Hepatocyte (in vitro differentiated cells): ENCODE data around the gene RBM47. TPM values are rescaled to one million over a fixed set of nuclear protein-coding genes. Genes with fewer than 3 reads are reported as not detected.

Experiments
- DNase-seq: peaks from one replicate; pipeline ENCODE4 v3.0.0-alpha.2; 2016; ENCODE audit warnings: low spot score
- H2AFZ ChIP-seq: fragments of 200-600 bp; sonication (generic); 2 replicates; pipeline ENCODE4 v1.6.0; 2016; ENCODE audit warnings: antibody characterized with exemption, mild to moderate bottlenecking
- H3K27ac ChIP-seq: fragments of 200-600 bp; sonication (generic); 2 replicates; pipeline ENCODE4 v1.5.1; 2016; ENCODE audit warnings: mild to moderate bottlenecking
- H3K27me3 ChIP-seq: fragments of 200-600 bp; sonication (generic); 2 replicates; pipeline ENCODE4 v1.6.1; 2016
- H3K36me3 ChIP-seq: fragments of 200-600 bp; sonication (generic); replicated peaks from 2 replicates; pipeline ENCODE4 v1.5.1; 2016; ENCODE audit warnings: low read depth; ENCODE audit not compliant: insufficient read depth
- H3K4me1 ChIP-seq: fragments of 200-600 bp; sonication (generic); 2 replicates; pipeline ENCODE4 v1.5.1; 2016; ENCODE audit warnings: mild to moderate bottlenecking, moderate library complexity; ENCODE audit not compliant: insufficient read depth
- H3K4me2 ChIP-seq: fragments of 200-600 bp; sonication (generic); 2 replicates; pipeline ENCODE4 v1.6.0; 2016
- H3K4me3 ChIP-seq: fragments of 200-600 bp; sonication (generic); 2 replicates; pipeline ENCODE4 v1.5.1; 2016; ENCODE audit warnings: mild to moderate bottlenecking
- H3K79me2 ChIP-seq: fragments of 200-600 bp; sonication (generic); 2 replicates; pipeline ENCODE4 v1.6.0; 2017; ENCODE audit warnings: mild to moderate bottlenecking
- H3K9me2 ChIP-seq: fragments of 200-600 bp; sonication (generic); replicated peaks from 2 replicates; pipeline ENCODE4 v1.6.0; 2017; ENCODE audit warnings: mild to moderate bottlenecking; ENCODE audit not compliant: insufficient read depth
- H3K9me3 ChIP-seq: fragments of 200-600 bp; sonication (generic); 2 replicates; pipeline ENCODE4 v1.5.1; 2016; ENCODE audit warnings: low read depth, mild to moderate bottlenecking
- H4K20me1 ChIP-seq: fragments of 200-600 bp; sonication (generic); 2 replicates; pipeline ENCODE4 v1.6.0; 2016; ENCODE audit warnings: mild to moderate bottlenecking; ENCODE audit not compliant: insufficient read depth, poor library complexity, severe bottlenecking
- CTCF ChIP-seq: fragments of 200-600 bp; sonication (generic); IDR thresholded peaks from 2 replicates; pipeline ENCODE4 v1.5.1; 2016; ENCODE audit warnings: antibody characterized with exemption, mild to moderate bottlenecking; ENCODE audit not compliant: poor library complexity
- EZH2 ChIP-seq: fragments of 200-600 bp; sonication (generic); IDR thresholded peaks from 2 replicates; pipeline ENCODE4 v1.6.1; 2016; ENCODE audit warnings: antibody characterized with exemption, mild to moderate bottlenecking, borderline replicate concordance
- EZH2phosphoT487 ChIP-seq: fragments of 200-600 bp; sonication (generic); IDR thresholded peaks from one replicate; pipeline ENCODE4 v1.6.1; 2018; ENCODE audit warnings: antibody characterized with exemption, mild to moderate bottlenecking, low read depth, moderate library complexity; ENCODE audit not compliant: unreplicated experiment, severe bottlenecking
- WGBS: methylation state at CpG from one replicate; pipeline ENCODE4 v1.1.6; 2016; ENCODE audit warnings: low lambda C conversion rate; ENCODE audit errors: missing lambda C conversion rate; 5-methylcytosine and 5-hydroxymethylcytosine counted together
- polyA plus RNA-seq: library from polyadenylated mRNA; unstranded; fragments of >200 nt; fragmentation: Nextera tagmentation; extraction: Ambion mirVana; gene quantifications from 2 replicates; pipeline ENCODE4 v1.2.1, GENCODE V29; 2016
- total RNA-seq: library from RNA; depleted of rRNA; stranded (reverse); fragments of >200 nt; gene quantifications from 2 replicates; pipeline ENCODE4 v1.2.3, GENCODE V29; 2014

The RBM47 gene
- total and polyA plus RNA-seq, 2 experiments from 2014 or later: 49.8 to 137 TPM

- Histone ChIP-seq H4K20me1 (no peaks in the 10 kb centered on the region), H3K36me3 (no peaks in the 10 kb centered on the region), H3K79me2 (peaks cover 20% of the 10 kb centered on the region), H3K9me3 (no peaks in the 10 kb centered on the region), H3K4me3 (no peak overlapping the region), H3K27ac (peak overlapping the region; percentile 63), H2AFZ (no peak overlapping the region), H3K4me1 (peaks cover 26% of the 10 kb centered on the region), H3K27me3 (no peaks in the 10 kb centered on the region), H3K9me2 (no peaks in the 10 kb centered on the region), H3K4me2 (peak overlapping the region; percentile 50)
- no peak for DNase-seq
- 85% methylated on average over 2 of the region's 2 CpGs for WGBS
- no peak for TF ChIP-seq CTCF
- TF ChIP-seq EZH2phosphoT487: no peak
- TF ChIP-seq EZH2: no peak
These were observed 42.3 kb downstream of the RBM47 start for GRCh38 chr4:40587351-40587750.

GRCh38 chr4:40586729-40587128 is 42.9 kb downstream of the RBM47 start:
- H2AFZ ChIP-seq: no peak overlapping the region
- no peaks in the 10 kb centered on the region for H3K36me3 ChIP-seq
- no peaks in the 10 kb centered on the region for H4K20me1 ChIP-seq
- H3K79me2 ChIP-seq: peaks cover 21% of the 10 kb centered on the region
- WGBS: 77% methylated on average over 8 of the region's 8 CpGs
- H3K4me2 ChIP-seq: no peak overlapping the region
- H3K4me1 ChIP-seq: peaks cover 26% of the 10 kb centered on the region
- no peak for TF ChIP-seq EZH2phosphoT487
- no peak for TF ChIP-seq CTCF
- no peak for TF ChIP-seq EZH2
- no peak overlapping the region for H3K4me3 ChIP-seq
- no peak for DNase-seq
- no peaks in the 10 kb centered on the region for H3K9me2 ChIP-seq
- H3K27me3 ChIP-seq: no peaks in the 10 kb centered on the region
- H3K27ac ChIP-seq: peak overlapping the region; percentile 63
- H3K9me3 ChIP-seq: no peaks in the 10 kb centered on the region

- H3K9me3 ChIP-seq: no peaks in the 10 kb centered on the region
- WGBS: 69% methylated on average over 2 of the region's 2 CpGs
- no peaks in the 10 kb centered on the region for H4K20me1 ChIP-seq
- no peak overlapping the region for H3K4me3 ChIP-seq
- H3K79me2 ChIP-seq: peaks cover 23% of the 10 kb centered on the region
- H3K9me2 ChIP-seq: no peaks in the 10 kb centered on the region
- no peaks in the 10 kb centered on the region for H3K27me3 ChIP-seq
- no peak overlapping the region for H3K4me2 ChIP-seq
- TF ChIP-seq EZH2 (no peak), CTCF (no peak), EZH2phosphoT487 (no peak)
- DNase-seq: no peak
- H3K36me3 ChIP-seq: no peaks in the 10 kb centered on the region
- H2AFZ ChIP-seq: no peak overlapping the region
- peaks cover 26% of the 10 kb centered on the region for H3K4me1 ChIP-seq
- H3K27ac ChIP-seq: peak overlapping the region; percentile 32
These were observed 43.6 kb downstream of the RBM47 start for GRCh38 chr4:40586034-40586433.
